Suppressor macrophage treated with lipopolysaccharide for 4 hours (primary cell): ENCODE measurements around the gene TRABD.

ENCODE experiments used
- DNase-seq: peaks from one replicate; pipeline ENCODE4 v3.0.0-alpha.2; 2020

TRABD gene

DNA sequence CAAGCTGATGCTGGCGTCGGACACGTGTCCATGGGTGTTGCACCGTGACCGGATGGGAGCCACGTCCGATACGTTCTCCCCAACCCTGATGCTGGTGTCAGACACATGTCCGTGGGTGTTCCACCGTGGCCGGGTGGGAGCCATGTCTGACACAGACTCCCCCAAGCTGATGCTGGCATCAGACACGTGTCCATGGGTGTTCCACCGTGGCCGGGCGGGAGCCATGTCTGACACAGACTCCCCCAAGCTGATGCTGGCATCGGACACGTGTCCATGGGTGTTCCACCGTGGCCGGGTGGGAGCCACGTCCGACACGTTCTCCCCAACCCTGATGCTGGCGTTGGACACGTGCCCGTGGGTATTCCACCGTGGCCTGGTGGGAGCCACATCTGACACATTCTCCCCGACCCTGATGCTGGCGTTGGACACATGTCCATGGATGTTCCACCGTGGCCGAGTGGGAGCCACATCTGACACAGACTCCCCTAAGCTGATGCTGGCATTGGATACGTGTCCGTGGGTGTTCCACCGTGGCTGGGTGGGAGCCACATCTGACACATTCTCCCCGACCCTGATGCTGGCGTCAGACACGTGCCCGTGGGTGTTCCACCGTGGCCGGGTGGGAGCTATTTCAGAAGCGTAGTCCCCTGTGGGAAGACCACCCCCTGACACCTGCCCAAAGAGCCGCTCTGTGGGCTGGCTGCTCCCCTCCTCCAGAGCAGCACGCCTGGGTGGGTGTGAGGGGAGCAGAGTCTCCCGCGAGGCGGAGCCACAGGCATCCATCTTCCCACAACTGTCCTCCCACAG is 35.1 kb downstream of the TRABD start:
- DNase-seq, result no peak

DNA sequence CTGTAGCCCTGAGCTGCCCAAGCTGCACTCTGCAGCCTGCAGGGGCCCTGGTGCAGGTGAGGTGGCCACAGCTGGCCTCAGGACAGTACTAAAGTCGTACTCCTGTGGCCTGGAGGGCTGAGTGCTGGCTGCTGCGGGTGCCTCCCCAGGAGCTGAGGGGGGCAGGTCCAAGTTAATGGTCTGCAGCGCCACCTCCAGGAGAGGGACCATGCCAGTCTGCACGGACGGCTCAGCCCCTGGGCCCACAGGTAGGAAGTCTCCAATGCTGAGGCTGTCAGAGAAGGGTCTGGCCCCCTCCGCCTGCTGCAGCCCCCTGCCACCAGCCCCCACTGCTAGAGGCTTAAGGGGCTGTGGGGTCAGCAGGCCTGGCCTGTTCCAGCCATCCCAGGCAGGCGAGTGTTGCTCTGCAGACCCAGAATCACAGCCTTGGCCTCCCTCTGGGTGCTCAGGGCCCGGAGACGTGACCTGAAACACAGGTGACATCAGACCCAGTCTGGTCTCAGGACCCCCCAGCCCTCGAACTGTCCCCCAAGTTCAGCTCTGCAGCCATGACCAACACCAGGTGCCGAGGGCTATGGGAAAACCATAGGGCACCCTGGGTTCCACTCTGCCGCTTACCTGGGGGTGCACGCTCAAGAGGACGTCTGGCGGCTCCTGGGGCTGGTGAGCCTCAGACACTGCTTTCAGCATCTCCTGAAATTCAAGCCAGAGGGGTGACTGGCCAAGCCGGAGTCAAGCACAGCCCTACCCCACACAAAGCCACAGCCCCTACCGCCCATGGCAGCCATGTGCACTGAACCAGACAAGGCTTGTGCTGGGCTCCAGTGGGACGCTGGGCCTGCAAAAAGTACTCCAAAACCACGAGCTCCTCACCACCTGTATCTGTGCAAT is 35.9 kb downstream of the TRABD start:
- DNase-seq, result no peak

DNA sequence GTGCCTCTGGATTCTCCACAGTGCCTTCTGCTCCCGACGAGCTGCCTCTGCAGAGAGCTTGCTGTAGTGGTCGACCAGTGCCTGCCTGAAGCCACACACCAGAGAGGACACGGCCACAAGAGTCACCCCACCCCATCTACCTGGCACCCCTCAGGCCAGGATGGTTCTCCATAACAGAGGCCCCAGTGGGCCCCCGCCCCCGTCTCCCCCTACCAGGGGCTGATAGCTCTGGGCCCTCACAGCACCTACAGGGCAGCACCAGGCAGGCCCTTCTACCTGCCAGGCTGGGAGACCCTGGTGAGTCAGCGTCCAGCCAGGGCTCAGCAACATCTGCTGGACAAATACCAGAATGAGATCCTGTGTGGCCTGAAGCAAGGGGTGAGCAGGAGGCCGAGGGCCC is 36.8 kb downstream of the TRABD start:
- DNase-seq, result no peak

DNA sequence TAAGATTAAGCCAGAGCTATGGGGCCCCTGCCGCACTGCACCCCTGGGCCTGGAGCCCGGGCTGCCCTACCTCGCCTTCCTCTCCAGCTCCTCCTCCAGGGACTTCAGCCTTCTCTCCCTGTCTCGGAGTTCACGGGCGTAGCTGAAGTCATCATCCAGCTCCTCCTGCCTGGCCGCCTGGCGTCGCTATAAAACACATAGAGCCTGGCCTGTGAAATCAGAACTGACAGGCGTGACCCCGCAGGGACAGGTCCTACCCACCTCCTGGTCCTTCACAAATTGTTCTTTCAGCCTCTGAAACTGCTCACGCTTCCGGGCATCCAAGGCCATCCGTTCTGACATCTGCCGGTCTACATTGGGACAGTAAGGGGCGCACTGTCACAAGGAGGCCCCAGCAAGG is 38.4 kb downstream of the TRABD start:
- no peak for DNase-seq

DNA sequence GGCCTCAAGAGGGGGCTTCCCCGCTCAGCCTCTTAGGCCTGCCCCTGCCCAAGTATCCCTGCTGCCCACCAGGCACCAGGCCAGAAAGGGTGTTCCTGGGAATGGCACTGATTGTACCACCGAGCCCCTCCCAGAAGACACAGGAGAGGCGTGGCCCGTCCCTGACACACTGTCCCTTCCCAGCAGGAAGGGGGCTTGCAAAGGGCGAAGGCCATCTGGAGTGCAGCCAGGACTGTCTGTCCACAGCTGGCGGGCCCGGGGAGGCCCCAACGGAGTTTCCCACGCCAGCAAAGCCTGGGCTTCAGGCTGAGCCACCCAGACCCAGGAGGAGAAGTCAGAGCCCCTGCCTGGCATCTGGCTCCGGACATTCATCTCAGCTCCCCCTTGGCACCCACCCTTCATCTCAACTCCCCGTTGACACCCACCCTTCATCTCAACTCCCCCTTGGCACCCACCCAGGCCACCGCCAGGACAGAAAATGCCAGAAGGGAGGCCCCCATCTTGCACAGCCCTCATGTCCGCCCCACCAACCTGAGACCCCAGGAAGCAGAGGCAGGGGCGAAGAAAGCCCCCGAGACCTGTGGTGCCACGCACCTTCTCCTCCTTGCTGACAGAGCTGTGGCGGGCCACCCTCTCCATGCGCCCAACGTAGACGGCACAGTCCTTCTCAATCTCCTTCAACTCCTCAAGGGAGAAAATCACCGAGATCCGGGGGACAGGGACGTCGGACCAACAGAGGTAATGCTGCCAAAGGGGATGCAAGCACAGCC is 39.7 kb downstream of the TRABD start:
- DNase-seq, result no peak

DNA sequence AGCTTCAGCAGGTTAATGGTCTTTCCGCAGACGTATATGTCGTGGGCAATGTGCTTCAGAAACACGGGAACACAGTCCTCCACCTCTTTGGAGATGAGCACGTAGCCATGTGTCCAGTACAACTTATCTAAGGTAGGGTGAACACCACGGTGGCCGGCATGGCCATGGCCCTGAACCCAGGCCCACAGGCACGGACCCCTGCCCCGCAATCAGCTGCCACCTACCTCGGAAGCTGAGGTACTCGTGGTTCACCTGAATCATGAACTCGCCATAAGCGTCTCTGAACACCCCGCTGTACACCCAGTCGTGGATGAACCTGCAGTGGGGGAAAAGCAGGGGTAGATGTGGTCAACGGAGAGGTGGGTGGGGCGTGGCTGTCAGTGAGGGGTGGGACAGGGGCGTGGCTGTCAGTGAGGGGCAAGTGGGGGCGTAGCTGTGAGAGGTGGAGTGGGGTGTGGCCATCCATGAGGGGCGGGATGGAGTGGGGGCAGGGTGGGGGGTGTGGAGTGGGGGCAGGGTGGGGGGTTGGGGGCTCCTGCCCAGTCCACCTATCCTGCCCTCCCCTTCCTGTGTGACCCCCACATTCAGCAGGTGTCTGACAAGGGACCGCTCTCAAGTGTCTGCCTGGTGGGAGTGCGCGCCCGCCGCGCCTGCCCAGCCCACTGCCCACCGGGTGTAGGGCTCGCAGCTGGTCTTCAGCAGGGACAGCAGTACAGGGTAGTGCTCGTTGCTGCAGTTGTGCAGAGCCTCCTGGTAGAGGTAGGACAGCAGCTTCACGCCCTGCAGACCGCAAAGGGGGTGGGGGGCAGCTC is 40.6 kb downstream of the TRABD start:
- DNase-seq, result no peak

DNA sequence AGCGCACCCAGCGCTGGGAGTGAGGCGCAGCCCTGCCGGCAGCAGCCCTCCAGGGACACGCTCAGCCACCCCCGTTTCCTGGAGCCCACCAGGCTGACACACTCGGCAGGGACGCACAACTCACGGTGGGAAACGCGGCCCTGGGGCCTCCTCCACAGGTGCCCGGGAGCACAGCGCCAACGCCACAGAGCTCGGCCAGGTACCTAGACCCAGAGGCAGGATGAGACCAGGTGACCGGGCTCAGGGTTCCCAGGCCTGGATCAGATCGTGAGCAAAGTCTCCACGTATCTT is 41.1 kb downstream of the TRABD start:
- DNase-seq, result no peak

DNA sequence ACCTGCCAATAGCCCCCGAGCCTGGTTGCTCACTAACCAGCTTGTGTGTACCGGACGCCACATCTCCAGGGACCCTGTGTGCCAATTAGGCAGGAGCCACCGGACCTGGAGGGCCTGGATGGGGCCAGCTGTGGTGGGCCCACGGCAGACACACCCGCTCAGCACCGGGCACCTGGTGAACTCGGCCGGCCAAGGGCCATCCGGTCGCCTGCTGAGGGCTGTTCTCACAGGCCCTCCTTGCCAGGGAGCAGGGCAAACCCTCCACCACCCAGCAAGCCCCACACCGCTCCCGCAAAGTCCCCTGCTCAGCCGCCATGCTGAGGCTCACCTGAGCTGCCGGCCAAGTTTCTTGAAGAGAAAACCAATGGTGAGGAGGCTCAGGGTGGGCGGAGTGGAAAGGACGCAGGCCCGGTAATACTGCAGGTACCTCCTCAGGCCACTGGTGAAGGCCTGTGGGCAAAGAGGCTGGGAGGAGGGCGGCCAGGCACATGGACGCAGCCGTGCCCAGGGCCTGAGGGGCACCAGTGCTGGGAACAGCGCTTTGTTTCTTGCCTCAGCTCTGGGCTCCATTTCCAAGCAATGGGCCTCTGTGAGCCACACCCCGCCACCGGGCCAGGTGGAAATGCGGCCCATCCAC is 42.0 kb downstream of the TRABD start:
- no peak for DNase-seq

DNA sequence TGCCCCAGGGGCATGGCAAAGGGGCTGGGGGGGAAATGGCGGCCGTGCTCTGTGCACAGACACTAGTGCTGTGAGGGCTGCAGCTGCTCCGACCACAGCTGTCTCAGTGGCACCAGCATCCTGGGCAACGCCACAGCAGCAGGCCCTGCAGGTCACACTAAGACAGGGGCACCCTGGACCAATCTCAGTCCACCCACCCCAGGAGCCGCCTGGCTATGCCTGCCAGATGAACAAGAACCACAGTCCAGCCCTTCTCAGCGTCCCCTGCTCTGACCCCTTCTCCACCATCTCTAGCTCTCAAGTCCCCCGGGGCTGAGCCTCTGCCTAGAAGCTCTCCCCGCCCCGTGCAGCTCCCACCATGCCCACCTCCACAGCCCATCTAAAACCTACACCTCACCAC is 42.7 kb downstream of the TRABD start:
- no peak for DNase-seq

DNA sequence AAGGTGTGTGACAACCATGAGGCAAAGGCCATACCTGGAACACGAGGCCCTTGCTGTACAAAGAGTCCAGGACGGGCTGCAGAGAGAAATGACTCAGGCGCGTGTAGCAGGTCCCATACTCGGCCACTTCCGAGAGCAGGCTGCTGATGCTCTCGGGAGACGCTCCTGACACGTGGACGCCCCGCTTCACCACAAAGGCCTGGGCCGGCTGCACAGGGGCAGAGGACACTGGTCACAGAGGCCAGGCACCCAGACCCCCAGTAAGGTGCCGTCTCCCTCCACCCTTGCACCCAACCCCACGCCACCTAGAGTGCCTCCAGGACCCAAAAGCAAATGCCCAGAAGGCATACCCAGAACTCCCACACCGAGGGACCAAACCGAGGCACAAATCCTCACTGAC is 43.7 kb downstream of the TRABD start:
- no peak for DNase-seq

DNA sequence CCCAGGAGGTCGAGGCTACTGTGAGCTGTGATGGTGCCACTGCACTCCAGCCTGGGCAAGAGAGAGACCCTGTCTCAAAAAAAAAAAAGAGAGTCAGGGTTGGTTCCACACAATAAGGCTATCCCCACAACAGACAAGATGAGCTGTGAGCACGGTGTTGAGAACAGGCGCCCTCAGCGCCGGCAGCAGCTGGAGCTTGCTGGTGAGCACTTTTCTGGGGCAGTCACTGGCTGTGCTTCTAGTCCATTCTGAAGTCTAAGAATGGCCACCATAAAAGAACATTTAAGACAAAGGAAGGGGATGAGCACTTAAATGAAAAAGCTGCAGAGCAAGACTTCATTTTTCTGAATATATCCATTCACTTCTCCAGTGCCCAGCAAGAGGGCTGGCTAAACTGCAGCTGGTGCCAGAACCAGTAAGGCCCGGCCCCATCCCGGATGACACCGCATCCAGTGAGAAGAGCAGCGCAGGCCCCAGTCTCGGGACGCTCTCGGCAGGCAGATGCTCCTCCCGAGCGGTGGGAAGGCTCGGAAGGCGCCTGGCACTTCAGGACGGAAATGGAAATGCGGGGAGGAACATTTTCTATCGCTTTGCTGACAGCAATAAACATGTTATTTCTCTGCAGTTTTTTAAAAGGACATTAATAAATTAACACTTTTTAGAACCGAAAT is 46.9 kb downstream of the TRABD start:
- DNase-seq, result no peak

DNA sequence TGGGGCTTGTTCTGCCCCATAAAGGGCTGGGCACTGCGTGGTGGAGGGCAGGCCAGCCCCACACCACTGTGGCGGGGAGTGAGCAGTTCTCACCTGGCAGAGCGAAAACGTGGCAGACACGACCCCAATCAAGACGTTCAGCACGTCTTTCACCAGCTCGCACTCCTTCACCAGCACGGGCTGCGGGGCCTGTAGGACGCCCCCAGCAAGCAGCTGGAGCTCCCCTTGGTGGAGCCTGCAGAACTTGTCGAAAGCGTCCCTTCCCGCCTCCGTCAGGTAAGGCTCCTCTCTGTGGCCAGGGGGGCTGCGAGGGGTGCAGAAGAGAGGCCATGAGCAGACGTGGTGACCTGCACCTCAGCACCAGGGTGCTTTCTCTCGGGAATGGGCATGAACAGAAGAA is 47.5 kb downstream of the TRABD start:
- no peak for DNase-seq

DNA sequence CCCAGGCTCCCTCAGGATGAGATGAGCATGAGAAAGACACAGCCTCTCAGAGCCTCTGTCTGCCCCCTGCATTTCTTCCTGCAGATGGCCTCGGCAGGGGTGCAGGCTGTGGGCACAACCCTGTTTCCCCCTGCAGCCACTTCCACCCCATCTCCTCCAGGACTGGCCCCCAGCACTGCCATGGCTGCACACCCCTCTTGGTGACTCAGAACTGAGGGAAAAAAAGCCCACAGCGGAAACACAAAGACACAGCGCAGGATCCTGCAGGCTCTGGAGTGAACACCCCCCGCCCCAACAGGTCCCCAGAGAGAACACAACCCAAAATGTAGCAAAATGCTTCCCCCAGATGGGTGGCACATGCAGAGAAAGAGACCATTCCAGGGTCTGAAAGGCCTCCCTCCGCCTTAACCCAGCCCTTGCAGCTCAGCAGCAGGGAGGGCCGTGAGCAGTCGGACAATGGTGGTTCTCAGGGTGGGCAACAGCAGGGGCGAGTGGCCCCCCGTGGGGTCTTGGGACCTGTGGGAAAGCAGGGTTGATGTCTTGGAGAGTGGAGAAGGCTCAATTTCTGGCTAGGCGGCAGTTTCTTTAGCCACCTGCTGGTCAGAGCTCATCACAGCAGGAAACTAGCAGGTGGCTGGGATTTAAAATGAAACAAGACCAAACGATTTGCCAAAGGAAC is 51.2 kb downstream of the TRABD start:
- DNase-seq, result peak; percentile 24

DNA sequence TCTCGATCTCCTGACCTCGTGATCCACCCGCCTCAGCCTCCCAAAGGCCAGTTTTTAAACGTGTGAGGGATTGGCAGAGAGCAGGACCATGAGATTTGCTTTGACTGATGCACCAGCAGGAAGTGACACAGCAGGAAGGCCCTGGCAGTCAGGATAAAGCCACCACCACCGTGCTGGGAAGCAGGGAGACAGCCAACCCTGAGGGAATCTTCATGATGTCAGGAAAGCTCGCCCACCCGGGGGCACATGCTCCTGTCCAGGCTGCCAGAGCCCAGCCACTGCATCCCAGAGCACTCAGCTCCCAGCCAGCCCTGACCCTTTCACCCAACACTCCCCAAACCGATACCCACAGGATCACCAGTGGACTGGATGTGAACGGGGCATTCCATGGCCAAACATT is 53.0 kb downstream of the TRABD start:
- DNase-seq, result no peak

DNA sequence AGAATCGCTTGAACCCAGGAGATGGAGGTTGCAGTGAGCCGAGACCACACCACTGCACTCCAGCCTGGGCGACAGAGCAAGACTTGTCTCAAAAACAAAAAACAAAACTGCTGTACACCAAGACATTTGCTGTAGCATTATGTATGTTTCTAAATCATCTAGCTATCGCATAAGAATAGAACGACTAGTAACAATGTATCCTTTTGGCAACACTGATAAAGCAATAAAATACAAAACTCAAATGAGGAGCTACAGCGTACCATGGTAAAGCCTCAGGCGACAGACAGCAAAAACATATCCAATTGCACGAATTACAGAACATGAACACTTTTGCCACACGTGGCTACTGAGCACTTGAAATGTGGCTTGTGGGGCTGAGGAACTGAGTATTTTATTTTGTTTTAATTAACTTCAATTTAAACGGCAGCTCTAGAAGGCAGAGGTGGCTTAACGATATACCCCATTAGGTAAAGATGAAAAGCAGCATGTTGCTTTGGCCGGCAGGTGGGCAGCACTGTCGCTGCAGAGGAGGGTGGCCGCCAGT is 56.8 kb downstream of the TRABD start:
- DNase-seq, result no peak

DNA sequence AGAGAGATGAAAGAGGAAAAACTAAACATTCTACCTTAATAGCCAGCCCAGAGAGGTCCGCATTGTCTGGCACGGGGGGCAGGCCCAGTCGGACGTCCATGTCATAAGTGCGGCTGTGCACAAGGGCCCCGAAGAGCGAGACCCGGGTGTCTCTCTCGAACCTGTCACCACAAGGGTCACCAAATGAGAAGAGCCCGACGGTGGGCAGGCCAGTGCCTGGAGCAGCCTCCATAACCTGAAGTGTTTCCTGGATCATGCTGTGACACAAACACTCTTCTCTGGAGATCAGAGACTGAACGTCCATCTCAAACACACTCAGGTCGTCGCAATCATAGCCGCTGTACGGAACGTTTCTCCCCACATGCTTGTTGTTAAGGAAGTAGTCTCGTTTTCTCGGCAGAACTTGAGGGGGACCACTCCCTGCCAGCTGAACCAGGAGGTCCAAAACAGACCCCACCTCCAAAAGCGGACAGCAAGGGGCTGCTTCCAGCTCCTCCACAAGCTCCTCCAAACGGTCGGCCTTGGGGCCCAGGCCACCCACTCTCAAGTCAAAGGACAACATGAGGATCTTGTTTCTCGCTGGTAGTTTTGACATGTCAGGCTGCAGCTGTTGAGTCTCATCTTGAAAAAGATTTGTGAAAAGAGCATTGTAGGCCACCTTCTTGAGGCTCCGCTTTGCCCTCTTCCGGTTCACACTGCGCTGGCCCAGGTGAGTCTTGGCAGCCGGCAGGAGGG is 58.1 kb downstream of the TRABD start:
- DNase-seq, result no peak

DNA sequence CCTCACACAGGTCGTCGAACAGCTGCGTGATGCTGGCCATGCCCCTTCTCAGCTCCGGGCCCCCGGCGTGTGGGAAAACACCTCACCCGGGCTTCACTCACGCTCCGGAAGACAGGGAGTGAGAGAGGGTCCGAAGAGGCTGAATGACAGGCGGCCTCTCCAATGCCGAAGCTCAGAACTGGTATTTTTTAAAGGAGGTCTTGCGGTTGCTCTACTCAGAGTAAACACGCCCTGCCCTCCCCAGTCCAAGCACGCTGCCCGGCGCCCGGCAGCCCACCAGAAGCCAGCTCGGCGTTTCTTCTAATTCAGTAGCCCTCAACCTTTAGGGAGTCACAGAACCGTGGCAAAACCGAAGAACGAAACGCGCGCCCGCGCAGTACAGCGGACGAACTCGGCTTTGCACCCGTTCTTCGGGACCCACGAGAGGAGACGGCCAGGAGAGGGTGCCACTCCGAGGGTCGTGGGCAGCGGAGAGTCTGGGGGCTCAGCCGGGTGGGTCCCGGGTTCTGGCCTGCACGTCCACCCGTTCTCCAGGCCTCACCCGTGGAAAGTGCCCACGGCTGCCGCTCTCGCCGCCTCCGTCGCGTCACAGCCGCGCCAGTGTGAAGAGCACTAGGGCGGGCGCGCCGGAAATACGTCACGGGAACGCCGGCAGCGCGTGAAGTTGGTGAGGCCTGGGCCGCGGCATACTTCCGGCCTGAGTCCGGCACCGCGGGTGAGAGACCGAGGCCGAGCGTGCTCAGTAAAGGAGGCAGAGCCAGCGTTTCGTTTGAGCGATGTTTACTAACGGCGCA is 58.9 kb downstream of the TRABD start, which contains the start of gene TUBGCP6:
TUBGCP6 (minus strand) TSS at position 604 of the 794 bp plus-strand sequence; CDS start at position 40, 564 bp downstream.
- peak; percentile 97 for DNase-seq

DNA sequence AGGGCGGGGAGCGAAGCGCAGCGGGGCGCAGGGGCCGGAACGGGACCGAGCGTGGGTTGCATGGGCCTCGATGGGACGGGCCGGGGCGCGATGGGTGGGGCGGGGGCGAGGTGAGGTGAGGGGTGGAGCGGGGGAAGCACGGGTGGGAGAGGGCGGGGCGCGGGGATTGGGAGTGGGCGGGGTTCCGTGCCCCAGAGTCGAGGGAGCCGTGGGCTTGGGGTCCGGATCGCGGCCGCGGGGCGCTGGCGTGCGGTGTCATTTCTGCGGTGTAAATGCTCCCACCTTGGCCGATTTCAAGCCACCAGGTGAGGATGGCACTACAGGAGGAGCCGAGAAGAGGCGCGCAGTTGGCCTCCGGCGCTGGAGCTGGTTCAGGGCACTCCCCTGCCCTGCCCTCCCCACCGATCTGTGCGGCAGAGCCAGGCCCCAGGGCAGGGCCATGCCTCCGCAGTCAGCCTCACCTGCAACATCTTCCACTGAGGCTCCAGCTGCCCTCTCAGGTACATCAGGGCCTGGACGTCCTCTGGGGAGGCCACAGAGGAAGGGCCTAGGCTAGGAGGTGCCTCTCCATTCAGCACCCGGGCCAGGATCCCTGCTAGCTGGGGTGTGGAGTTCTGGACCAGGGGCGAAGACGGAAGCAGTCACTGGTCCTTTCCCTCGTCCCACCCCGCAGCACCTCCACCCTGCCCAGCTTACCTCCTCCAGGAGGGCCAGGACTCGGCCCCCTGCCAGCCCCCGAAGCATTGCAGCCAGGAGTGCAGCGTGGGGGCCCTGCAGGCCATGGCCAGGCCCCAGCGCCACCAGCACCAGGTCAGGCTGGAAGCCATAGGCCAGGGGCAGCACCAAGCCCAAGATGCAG is 59.7 kb downstream of the TRABD start:
- no peak for DNase-seq
